GM12878 (cell line): Measurements from ENCODE around the gene LRRC23. TPM values are rescaled to one million over a fixed set of nuclear protein-coding genes. Genes with fewer than 3 reads are reported as not detected.

ENCODE experiments used
- ATAC-seq: fragments of 200-7000 bp; cut with Tn5 transposase; 3 replicates; pipeline ENCODE4 v1.9.1; 2020; ENCODE audit warnings: mild to moderate bottlenecking, moderate library complexity
- BruUV-seq: library from RNA; stranded (reverse); fragments of 400-500 nt; replicated peaks from 2 replicates; lab custom pipeline; 2021; lab: Mats Ljungman, UMichigan
- CTCF ChIA-PET: fragments of 300-600 bp; sonication (Branson Sonifier 250); formaldehyde crosslinking; extraction: SDS; loops from one replicate; lab custom pipeline; 2021; ENCODE audit warnings: inconsistent platforms; lab: Yijun Ruan, JAX
- POLR2A ChIA-PET: fragments of 350-600 bp; formaldehyde crosslinking; extraction: SDS; loops from one replicate; lab custom pipeline; 2021; ENCODE audit warnings: inconsistent platforms; lab: Charles Lee
- RAD21 ChIA-PET: fragments of 300-600 bp; sonication (Branson Sonifier 250); formaldehyde crosslinking; loops from one replicate; lab custom pipeline; 2023; ENCODE audit warnings: antibody characterized with exemption; ENCODE audit not compliant: unreplicated experiment; lab: Charles Lee
- SMC1A ChIA-PET: fragments of 300-600 bp; sonication (Branson Sonifier 250); formaldehyde crosslinking; loops from one replicate; lab custom pipeline; 2023; ENCODE audit not compliant: unreplicated experiment, uncharacterized antibody; lab: Charles Lee
- DNase-seq: peaks from one replicate; pipeline ENCODE4 v3.0.0-alpha.2; 2011; ENCODE audit warnings: low read depth, low spot score
- FAIRE-seq: peaks from 3 replicates; lab custom pipeline; 2011; peaks lifted over from hg19 to GRCh38; lab: Jason Lieb, UNC
- H2AFZ ChIP-seq: 2 replicates; pipeline ENCODE4 v1.6.0; 2011; ENCODE audit warnings: low read depth, low read length, control low read depth; ENCODE audit not compliant: control insufficient read depth
- H3K27ac ChIP-seq: 2 replicates; pipeline ENCODE4 v1.5.1; 2011; ENCODE audit warnings: control low read depth; ENCODE audit not compliant: control insufficient read depth, insufficient read depth
- H3K27me3 ChIP-seq, 2 experiments: replicated peaks in 1 of 2; 2 replicates each; pipeline versions ENCODE4 v1.6.0 to v1.6.1; 2011; ENCODE audit warnings: low read length in 1 of 2; ENCODE audit not compliant: control insufficient read depth in 2 of 2, insufficient read depth in 2 of 2
- H3K36me3 ChIP-seq, 2 experiments: 2 replicates each; pipeline ENCODE4 v1.5.1; 2011; ENCODE audit warnings: low read length in 1 of 2; ENCODE audit not compliant: control insufficient read depth in 2 of 2, insufficient read depth in 2 of 2
- H3K4me1 ChIP-seq: 2 replicates; pipeline ENCODE4 v1.6.1; 2011; ENCODE audit warnings: mild to moderate bottlenecking, low read length, moderate library complexity, mixed read lengths; ENCODE audit not compliant: control insufficient read depth, insufficient read depth
- H3K4me2 ChIP-seq: 2 replicates; pipeline ENCODE4 v1.6.0; 2011; ENCODE audit warnings: control low read depth; ENCODE audit not compliant: control insufficient read depth, insufficient read depth
- H3K4me3 ChIP-seq: fragments of 200-600 bp; sonication (generic); 2 replicates; pipeline ENCODE4 v1.5.1; 2016
- H3K79me2 ChIP-seq: 2 replicates; pipeline ENCODE4 v1.6.0; 2011; ENCODE audit warnings: low read length; ENCODE audit not compliant: control insufficient read depth, insufficient read depth
- H3K9ac ChIP-seq: 2 replicates; pipeline ENCODE4 v1.8.0; 2011; ENCODE audit warnings: low read length, control low read depth, mixed read lengths; ENCODE audit not compliant: control insufficient read depth, insufficient read depth
- H3K9me3 ChIP-seq: replicated peaks from 3 replicates; pipeline ENCODE4 v1.5.1; 2011; ENCODE audit warnings: mild to moderate bottlenecking, low read length; ENCODE audit not compliant: control insufficient read depth, insufficient read depth
- H4K20me1 ChIP-seq: 2 replicates; pipeline ENCODE4 v1.6.0; 2011; ENCODE audit not compliant: control insufficient read depth, insufficient read depth
- EP300 ChIP-seq, 2 experiments: fragments of 150-350 bp in 1 of 2; IDR thresholded peaks; 2 replicates each; pipeline ENCODE4 v1.6.1; 2011 to 2012; ENCODE audit warnings: low read depth in 2 of 2, low read length in 2 of 2, borderline replicate concordance in 1 of 2, improper control_type of control experiment in 1 of 2, inconsistent platforms in 1 of 2; ENCODE audit not compliant: control insufficient read depth in 1 of 2
- KAT2A ChIP-seq: conservative IDR thresholded peaks from 2 replicates; pipeline ENCODE4 v1.6.1; 2011; ENCODE audit warnings: low read depth, low read length; ENCODE audit not compliant: control insufficient read depth
- MYC ChIP-seq: IDR thresholded peaks from 2 replicates; pipeline ENCODE4 v1.6.1; 2011; ENCODE audit warnings: mild to moderate bottlenecking, low read length, moderate library complexity, inconsistent platforms; ENCODE audit not compliant: insufficient read depth, insufficient replicate concordance, insufficient read length, severe bottlenecking
- PML ChIP-seq: IDR thresholded peaks from 2 replicates; pipeline ENCODE4 v1.6.1; 2012; ENCODE audit warnings: low read length, inconsistent platforms
- POLR2A ChIP-seq: IDR thresholded peaks from 2 replicates; pipeline ENCODE4 v1.6.1; 2011; ENCODE audit warnings: low read depth, mild to moderate bottlenecking, low read length
- RCOR1 ChIP-seq: conservative IDR thresholded peaks from 2 replicates; pipeline ENCODE4 v1.6.1; 2012; ENCODE audit warnings: low read depth, low read length, improper control_type of control experiment
- ZNF217 ChIP-seq: fragments of 450-650 bp; IDR thresholded peaks from 2 replicates; pipeline ENCODE4 v1.6.1; 2017; ENCODE audit warnings: antibody characterized with exemption, mild to moderate bottlenecking
- ZNF384 ChIP-seq: IDR thresholded peaks from 2 replicates; pipeline ENCODE4 v1.6.1; 2012; ENCODE audit warnings: low read depth, mild to moderate bottlenecking, low read length, improper control_type of control experiment, borderline replicate concordance
- ZZZ3 ChIP-seq: IDR thresholded peaks from 2 replicates; pipeline ENCODE4 v1.6.1; 2011; ENCODE audit warnings: low read depth; ENCODE audit not compliant: control insufficient read depth, insufficient read length
- WGBS: methylation state at CpG from one replicate; pipeline ENCODE4 v1.1.6; 2016; ENCODE audit warnings: low lambda C conversion rate; ENCODE audit not compliant: insufficient replicate concordance, insufficient coverage; ENCODE audit errors: missing lambda C conversion rate; 5-methylcytosine and 5-hydroxymethylcytosine counted together
- in situ Hi-C: fragments of 300-500 bp; cut with MboI; formaldehyde crosslinking; loops from 9 replicates; pipeline ENCODE4 v1.14.3; 2018; ENCODE audit warnings: mixed read lengths
- intact Hi-C: fragments of 100-400 bp; cut with micrococcal nuclease; formaldehyde crosslinking; loops from one replicate; pipeline ENCODE4 v1.14.2; 2022; ENCODE audit not compliant: unreplicated experiment
- polyA plus RNA-seq, 11 experiments: library from polyadenylated mRNA; depleted of rRNA in 4 of 11; unstranded in 6 of 11; stranded (reverse) in 5 of 11; fragments of >200 nt; fragmentation: Nextera tagmentation in 4 of 11; fragmentation: Illumina TruSeq in 1 of 11; extraction: Ambion mirVana in 4 of 11; extraction: Trizol in 1 of 11; gene quantifications; 1 replicate in 1 of 11; 2 replicates in 10 of 11; pipeline versions ENCODE4 v1.2.1 to v1.2.3, GENCODE V29; 2011 to 2016; ENCODE audit warnings: inconsistent platforms in 2 of 11, missing spikeins in 2 of 11, low read depth in 1 of 11
- total RNA-seq, 4 experiments: library from RNA; depleted of rRNA in 3 of 4; stranded (reverse); fragments of >200 nt in 3 of 4; fragmentation: Illumina TruSeq in 1 of 4; extraction: Trizol in 1 of 4; gene quantifications; 2 replicates each; pipeline versions ENCODE4 v1.2.1 to v1.2.3, GENCODE V29; 2013 to 2021
- TF ChIP-seq, protein P1 (sequence below): IDR thresholded peaks from 2 replicates; pipeline ENCODE4 v1.6.1; 2011; ENCODE audit warnings: mild to moderate bottlenecking, low read depth, low read length, moderate library complexity; ENCODE audit not compliant: insufficient replicate concordance
- TF ChIP-seq, protein P2 (sequence below): fragments of 450-650 bp; IDR thresholded peaks from 2 replicates; pipeline ENCODE4 v1.6.1; 2017; ENCODE audit warnings: borderline replicate concordance
- TF ChIP-seq, protein P3 (sequence below): fragments of 450-650 bp; IDR thresholded peaks from 2 replicates; pipeline ENCODE4 v1.6.1; 2016; ENCODE audit warnings: mild to moderate bottlenecking, moderate library complexity, borderline replicate concordance
- TF ChIP-seq, protein P4 (sequence below): fragments of 450-650 bp; IDR thresholded peaks from 2 replicates; pipeline ENCODE4 v1.6.1; 2016; ENCODE audit warnings: mild to moderate bottlenecking

Gene LRRC23
- total and polyA plus RNA-seq, 10 of the 15 experiments (the other 5 are each of a cell fraction or from before 2014, with no cell fraction given): 1.4 to 6.9 (median 3.4) TPM

DNA sequence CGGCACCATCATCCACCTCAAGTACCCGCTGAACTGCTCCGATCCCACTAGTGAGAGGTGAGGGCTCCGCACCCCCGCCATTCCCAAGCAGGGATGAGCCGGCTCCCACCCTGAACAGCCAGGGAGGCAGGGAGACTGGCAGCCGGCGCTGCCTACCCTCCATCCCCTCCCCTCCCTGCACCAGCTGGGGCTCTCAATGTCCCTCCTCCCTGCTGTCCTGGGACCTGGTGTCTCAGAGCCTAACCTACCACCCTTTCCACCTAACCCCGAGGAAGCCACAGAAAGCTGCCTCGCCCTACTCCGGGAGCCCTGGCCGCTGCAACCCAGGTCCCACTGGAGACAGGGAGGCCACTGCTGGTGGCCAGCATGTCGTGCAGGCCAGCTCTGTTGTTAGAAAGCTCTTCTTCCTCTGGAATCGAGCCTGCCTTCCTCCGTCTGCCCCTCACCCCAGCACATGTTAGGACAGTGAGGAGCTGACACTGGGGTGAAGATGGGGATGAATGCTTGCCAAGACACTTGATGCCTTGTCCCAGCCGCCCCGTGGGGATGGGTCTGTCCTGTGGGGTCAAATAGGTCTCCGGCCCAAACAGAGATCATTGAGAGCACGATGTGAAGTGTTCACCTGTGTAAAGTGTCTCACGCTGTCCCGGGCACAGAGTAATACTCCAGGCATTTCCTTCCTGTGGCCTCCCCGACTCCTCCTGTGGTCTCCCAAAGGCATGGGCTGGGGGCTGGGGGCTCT is 47.7 kb downstream of the LRRC23 start:
- FAIRE-seq: peak; percentile 7
- TF ChIP-seq ZNF384 (no peak), ZNF217 (no peak), MYC (peak; percentile 40), POLR2A (no peak), KAT2A (no peak), PML (no peak), RCOR1 (no peak), EP300 (IDR thresholded peaks at IDR 0.05; ENCODE audit: borderline replicate concordance in 1 of 2, control insufficient read depth in 1 of 2, low read depth in 2 of 2, low read length in 2 of 2) (0 out of 4 replicates have a peak, but pooled peaks of 1 of the 2 experiments have one; percentile 9), ZZZ3 (no peak)
- TF ChIP-seq, protein P1, sequence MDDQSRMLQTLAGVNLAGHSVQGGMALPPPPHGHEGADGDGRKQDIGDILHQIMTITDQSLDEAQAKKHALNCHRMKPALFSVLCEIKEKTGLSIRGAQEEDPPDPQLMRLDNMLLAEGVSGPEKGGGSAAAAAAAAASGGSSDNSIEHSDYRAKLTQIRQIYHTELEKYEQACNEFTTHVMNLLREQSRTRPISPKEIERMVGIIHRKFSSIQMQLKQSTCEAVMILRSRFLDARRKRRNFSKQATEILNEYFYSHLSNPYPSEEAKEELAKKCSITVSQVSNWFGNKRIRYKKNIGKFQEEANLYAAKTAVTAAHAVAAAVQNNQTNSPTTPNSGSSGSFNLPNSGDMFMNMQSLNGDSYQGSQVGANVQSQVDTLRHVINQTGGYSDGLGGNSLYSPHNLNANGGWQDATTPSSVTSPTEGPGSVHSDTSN: peak; percentile 4
- TF ChIP-seq, protein P2, sequence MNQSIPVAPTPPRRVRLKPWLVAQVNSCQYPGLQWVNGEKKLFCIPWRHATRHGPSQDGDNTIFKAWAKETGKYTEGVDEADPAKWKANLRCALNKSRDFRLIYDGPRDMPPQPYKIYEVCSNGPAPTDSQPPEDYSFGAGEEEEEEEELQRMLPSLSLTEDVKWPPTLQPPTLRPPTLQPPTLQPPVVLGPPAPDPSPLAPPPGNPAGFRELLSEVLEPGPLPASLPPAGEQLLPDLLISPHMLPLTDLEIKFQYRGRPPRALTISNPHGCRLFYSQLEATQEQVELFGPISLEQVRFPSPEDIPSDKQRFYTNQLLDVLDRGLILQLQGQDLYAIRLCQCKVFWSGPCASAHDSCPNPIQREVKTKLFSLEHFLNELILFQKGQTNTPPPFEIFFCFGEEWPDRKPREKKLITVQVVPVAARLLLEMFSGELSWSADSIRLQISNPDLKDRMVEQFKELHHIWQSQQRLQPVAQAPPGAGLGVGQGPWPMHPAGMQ: no peak
- TF ChIP-seq, protein P3, sequence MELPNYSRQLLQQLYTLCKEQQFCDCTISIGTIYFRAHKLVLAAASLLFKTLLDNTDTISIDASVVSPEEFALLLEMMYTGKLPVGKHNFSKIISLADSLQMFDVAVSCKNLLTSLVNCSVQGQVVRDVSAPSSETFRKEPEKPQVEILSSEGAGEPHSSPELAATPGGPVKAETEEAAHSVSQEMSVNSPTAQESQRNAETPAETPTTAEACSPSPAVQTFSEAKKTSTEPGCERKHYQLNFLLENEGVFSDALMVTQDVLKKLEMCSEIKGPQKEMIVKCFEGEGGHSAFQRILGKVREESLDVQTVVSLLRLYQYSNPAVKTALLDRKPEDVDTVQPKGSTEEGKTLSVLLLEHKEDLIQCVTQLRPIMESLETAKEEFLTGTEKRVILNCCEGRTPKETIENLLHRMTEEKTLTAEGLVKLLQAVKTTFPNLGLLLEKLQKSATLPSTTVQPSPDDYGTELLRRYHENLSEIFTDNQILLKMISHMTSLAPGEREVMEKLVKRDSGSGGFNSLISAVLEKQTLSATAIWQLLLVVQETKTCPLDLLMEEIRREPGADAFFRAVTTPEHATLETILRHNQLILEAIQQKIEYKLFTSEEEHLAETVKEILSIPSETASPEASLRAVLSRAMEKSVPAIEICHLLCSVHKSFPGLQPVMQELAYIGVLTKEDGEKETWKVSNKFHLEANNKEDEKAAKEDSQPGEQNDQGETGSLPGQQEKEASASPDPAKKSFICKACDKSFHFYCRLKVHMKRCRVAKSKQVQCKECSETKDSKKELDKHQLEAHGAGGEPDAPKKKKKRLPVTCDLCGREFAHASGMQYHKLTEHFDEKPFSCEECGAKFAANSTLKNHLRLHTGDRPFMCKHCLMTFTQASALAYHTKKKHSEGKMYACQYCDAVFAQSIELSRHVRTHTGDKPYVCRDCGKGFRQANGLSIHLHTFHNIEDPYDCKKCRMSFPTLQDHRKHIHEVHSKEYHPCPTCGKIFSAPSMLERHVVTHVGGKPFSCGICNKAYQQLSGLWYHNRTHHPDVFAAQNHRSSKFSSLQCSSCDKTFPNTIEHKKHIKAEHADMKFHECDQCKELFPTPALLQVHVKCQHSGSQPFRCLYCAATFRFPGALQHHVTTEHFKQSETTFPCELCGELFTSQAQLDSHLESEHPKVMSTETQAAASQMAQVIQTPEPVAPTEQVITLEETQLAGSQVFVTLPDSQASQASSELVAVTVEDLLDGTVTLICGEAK: no peak
- TF ChIP-seq, protein P4, sequence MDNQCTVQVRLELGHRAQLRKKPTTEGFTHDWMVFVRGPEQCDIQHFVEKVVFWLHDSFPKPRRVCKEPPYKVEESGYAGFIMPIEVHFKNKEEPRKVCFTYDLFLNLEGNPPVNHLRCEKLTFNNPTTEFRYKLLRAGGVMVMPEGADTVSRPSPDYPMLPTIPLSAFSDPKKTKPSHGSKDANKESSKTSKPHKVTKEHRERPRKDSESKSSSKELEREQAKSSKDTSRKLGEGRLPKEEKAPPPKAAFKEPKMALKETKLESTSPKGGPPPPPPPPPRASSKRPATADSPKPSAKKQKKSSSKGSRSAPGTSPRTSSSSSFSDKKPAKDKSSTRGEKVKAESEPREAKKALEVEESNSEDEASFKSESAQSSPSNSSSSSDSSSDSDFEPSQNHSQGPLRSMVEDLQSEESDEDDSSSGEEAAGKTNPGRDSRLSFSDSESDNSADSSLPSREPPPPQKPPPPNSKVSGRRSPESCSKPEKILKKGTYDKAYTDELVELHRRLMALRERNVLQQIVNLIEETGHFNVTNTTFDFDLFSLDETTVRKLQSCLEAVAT: peak; percentile 9; the same call in 1 of the 2 replicates

More for the DNA sequence above, 47.7 kb downstream of the LRRC23 start:
- intact Hi-C loops (no loop called here), in situ Hi-C loops (loop anchor here (25.0 kb wide), 1 partner anchor 1685 kb away; no protein-coding TSS in a partner anchor)
- ChIA-PET RAD21 (interaction anchor here (0.5 to 3.4 kb wide), 6 partner anchors 8 to 503 kb away, joined by 3 to 16 read pairs (median 7); partner anchors contain the start of genes C12orf57 and RNU7-1), POLR2A (interaction anchor here (0.6 to 17.8 kb wide), 7 partner anchors 8 to 161 kb away, joined by 3 to 524 read pairs (median 3); partner anchors contain the start of genes C12orf57, RNU7-1 and TPI1), CTCF (interaction anchor here (1.2 to 11.6 kb wide), 7 partner anchors 8 to 28 kb away, joined by 4 to 645 read pairs (median 4); partner anchors contain the start of genes C12orf57 and RNU7-1), SMC1A (interaction anchor here (1.6 to 11.6 kb wide), 2 partner anchors 8 kb away, joined by 6 to 395 read pairs; partner anchors contain the start of genes C12orf57 and RNU7-1)
- no peaks in the 10 kb centered on the region for H3K9me3 ChIP-seq
- H3K36me3 ChIP-seq: peaks cover 6 to 29% of the 10 kb centered on the region in 2 experiments
- WGBS: 2% methylated on average over 22 of the region's 22 CpGs
- H4K20me1 ChIP-seq: no peaks in the 10 kb centered on the region
- H3K79me2 ChIP-seq: peaks cover 88% of the 10 kb centered on the region
- peak overlapping the region; percentile 95 for H3K4me3 ChIP-seq
- no peak for DNase-seq
- H3K27ac ChIP-seq: peak overlapping the region; percentile 99
- ATAC-seq: peak; percentile 0; the same call in 2 of the 3 replicates
- H3K4me2 ChIP-seq: peak overlapping the region; percentile 99
- peak overlapping the region; percentile 99 for H3K9ac ChIP-seq
- BruUV-seq: TSS peak; percentile 49
- H3K4me1 ChIP-seq: peaks cover 73% of the 10 kb centered on the region
- no peaks in the 10 kb centered on the region for H3K27me3 ChIP-seq
- H2AFZ ChIP-seq: no peak overlapping the region
